Measurements from ENCODE around the gene HOXB3.

GRCh38 chr17:48565022-48565554, 25.0 kb downstream of the HOXB3 start:
- TF ChIP-seq CTCF (IDR thresholded peaks at IDR 0.05) (no peak), POLR2A (IDR thresholded peaks at IDR 0.05) (no peak), POLR2AphosphoS5 (IDR thresholded peaks at IDR 0.05) (no peak)

All from prostate gland (tissue), 2 donors.